Ascending aorta (tissue), 2 donors: Measurements from ENCODE around the gene SRPRB. TPM values are rescaled to one million over a fixed set of nuclear protein-coding genes. Genes with fewer than 3 reads are reported as not detected.

Source experiments
- DNase-seq, 2 donors: peaks; one replicate each; pipeline ENCODE4 v3.0.0-alpha.2; 2019; ENCODE audit warnings: low spot score in 2 of 2
- H3K27ac ChIP-seq, 2 donors: fragments of 200-600 bp; sonication (generic); one replicate each; pipeline ENCODE4 v1.5.1; 2016 to 2017; ENCODE audit warnings: mild to moderate bottlenecking in 1 of 2
- H3K27me3 ChIP-seq: fragments of 200-600 bp; sonication (generic); one replicate; pipeline ENCODE4 v1.5.1; 2017
- H3K36me3 ChIP-seq, 2 donors: fragments of 200-600 bp; sonication (generic); one replicate each; pipeline ENCODE4 v1.5.1; 2016
- H3K4me1 ChIP-seq, 2 donors: fragments of 200-600 bp; sonication (generic); one replicate each; pipeline ENCODE4 v1.5.1; 2016 to 2017; ENCODE audit warnings: mild to moderate bottlenecking in 1 of 2
- H3K4me3 ChIP-seq, 2 donors: fragments of 200-600 bp; sonication (generic); one replicate each; pipeline ENCODE4 v1.5.1; 2016 to 2017; ENCODE audit warnings: mild to moderate bottlenecking in 1 of 2
- H3K9me3 ChIP-seq, 2 donors: fragments of 200-600 bp; sonication (generic); one replicate each; pipeline ENCODE4 v1.5.1; 2016
- CTCF ChIP-seq, 3 experiments: fragments of 200-600 bp in 2 of 3; fragments of 450-650 bp in 1 of 3; sonication (generic) in 2 of 3; IDR thresholded peaks; one replicate each; pipeline ENCODE4 v1.5.1; 2016 to 2019; ENCODE audit warnings: antibody characterized with exemption in 3 of 3, mild to moderate bottlenecking in 1 of 3, moderate library complexity in 1 of 3
- intact Hi-C: fragments of 100-400 bp; cut with DNase I; formaldehyde crosslinking; loops from one replicate; pipeline ENCODE4 v1.15.1; 2023
- total RNA-seq: library from RNA; depleted of rRNA; stranded (reverse); fragments of >200 nt; gene quantifications from one replicate; pipeline ENCODE4 v1.1.0, GENCODE V29; 2016

Gene SRPRB
- total RNA-seq, 1 donor from 2014 or later = 16.1 TPM

GRCh38 chr3:133812872-133813271 lies 7.3 kb downstream of the SRPRB start:
- H3K36me3 ChIP-seq = peaks cover 19 to 64% of the 10 kb centered on the region in 2 donors
- no peaks in the 10 kb centered on the region for H3K4me1 ChIP-seq
- DNase-seq = no peak
- intact Hi-C loops = no loop called here
- no peak for TF ChIP-seq CTCF (IDR thresholded peaks at IDR 0.05)
- H3K27me3 ChIP-seq = no peaks in the 10 kb centered on the region
- no peak overlapping the region for H3K4me3 ChIP-seq
- H3K27ac ChIP-seq = no peak overlapping the region
- H3K9me3 ChIP-seq = no peaks in the 10 kb centered on the region

- H3K36me3 ChIP-seq = peaks cover 29 to 72% of the 10 kb centered on the region in 2 donors
- no peaks in the 10 kb centered on the region for H3K9me3 ChIP-seq
- intact Hi-C loops = no loop called here
- no peak for TF ChIP-seq CTCF (IDR thresholded peaks at IDR 0.05)
- no peaks in the 10 kb centered on the region for H3K4me1 ChIP-seq
- DNase-seq = no peak
- no peak overlapping the region for H3K27ac ChIP-seq
- no peak overlapping the region for H3K4me3 ChIP-seq
- no peaks in the 10 kb centered on the region for H3K27me3 ChIP-seq
Measured at GRCh38 chr3:133815386-133815785, 9.8 kb downstream of the SRPRB start.

DNA sequence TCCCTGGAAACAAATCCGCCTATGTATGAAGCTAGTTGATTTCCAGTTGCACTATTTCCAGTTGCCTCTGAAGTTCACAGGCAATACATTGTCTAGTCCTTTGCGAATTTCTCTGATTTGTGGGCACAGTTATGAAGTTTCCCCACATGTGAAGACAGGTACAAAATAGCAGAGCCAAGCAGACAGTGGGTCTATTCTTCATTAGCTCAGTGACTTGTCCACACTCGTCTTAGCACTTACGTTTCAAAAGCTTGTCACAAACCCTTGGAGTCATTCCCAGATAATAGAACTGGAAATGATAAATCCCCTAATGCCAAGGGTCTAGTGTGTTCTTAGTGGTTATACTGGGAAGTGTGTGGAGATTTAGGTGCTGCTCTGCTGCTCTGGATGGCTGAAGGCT lies 14.5 kb downstream of the SRPRB start:
- H3K27ac ChIP-seq = no peak overlapping the region
- no peak for TF ChIP-seq CTCF (IDR thresholded peaks at IDR 0.05)
- no peaks in the 10 kb centered on the region for H3K4me1 ChIP-seq
- no peak for DNase-seq
- no peak overlapping the region for H3K4me3 ChIP-seq
- no peaks in the 10 kb centered on the region for H3K27me3 ChIP-seq
- H3K9me3 ChIP-seq = no peaks in the 10 kb centered on the region
- H3K36me3 ChIP-seq = peaks cover 44 to 67% of the 10 kb centered on the region in 2 donors
- intact Hi-C loops = no loop called here

DNA sequence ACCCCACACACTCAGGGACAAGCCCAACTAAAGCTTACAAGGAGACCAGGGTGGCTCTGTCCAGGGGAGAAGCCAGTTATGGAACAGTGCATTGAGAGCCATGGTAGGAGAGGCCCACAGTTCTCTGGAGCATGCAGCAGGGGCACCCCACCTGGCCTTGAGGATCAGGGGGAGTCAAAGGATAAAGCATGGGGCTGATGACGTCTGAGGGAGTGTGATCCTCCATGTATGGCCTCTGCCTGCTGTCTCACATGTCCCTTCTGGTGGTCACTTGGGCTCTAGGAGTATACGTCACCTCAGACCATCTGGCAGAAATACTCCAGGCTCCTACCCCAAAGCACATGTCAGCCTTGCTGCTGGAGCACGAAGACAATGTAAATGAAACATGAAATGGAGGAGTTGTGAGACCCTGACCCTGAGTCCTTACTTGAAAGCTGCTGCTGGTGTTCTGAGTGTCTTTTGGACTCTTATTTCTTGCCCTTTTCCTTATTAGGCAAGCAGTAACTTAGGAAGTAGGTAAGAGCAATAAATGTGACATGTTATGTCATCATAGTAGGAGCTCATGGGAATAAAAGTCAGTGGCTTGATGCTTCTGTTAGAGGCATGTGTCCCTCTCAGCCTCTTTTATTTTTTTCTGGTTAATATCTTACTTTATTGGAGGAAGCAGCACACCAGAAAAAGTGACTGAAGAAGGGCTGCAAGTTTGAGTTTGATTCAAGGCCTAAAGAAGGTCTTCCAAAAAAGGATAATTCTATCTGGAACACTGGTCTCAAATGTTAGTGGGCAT lies 15.5 kb downstream of the SRPRB start:
- intact Hi-C loops = no loop called here
- H3K36me3 ChIP-seq = peaks cover 42 to 63% of the 10 kb centered on the region in 2 donors
- no peak overlapping the region for H3K27ac ChIP-seq

GRCh38 chr3:133821767-133822638 lies 16.4 kb downstream of the SRPRB start:
- no peaks in the 10 kb centered on the region for H3K27me3 ChIP-seq
- H3K9me3 ChIP-seq = no peaks in the 10 kb centered on the region
- no peak overlapping the region for H3K4me3 ChIP-seq
- TF ChIP-seq CTCF (IDR thresholded peaks at IDR 0.05) = peak in 1 of 3 experiments; percentile 10
- no peaks in the 10 kb centered on the region for H3K4me1 ChIP-seq
- DNase-seq = peak in 1 of 2 donors; percentile 89
- peaks cover 38 to 55% of the 10 kb centered on the region in 2 donors for H3K36me3 ChIP-seq
- intact Hi-C loops = no loop called here
- H3K27ac ChIP-seq = no peak overlapping the region

More for the DNA sequence above, 15.5 kb downstream of the SRPRB start:
- Histone ChIP-seq H3K4me3 (no peak overlapping the region), H3K4me1 (no peaks in the 10 kb centered on the region), H3K27me3 (no peaks in the 10 kb centered on the region), H3K9me3 (no peaks in the 10 kb centered on the region)
- no peak for DNase-seq
- no peak for TF ChIP-seq CTCF (IDR thresholded peaks at IDR 0.05)
